GM21723 (cell line): ENCODE measurements around the gene DDX39B.
"Not testable (repeated sequence)": the region's sequence is repeated elsewhere in the genome, so short reads cannot be mapped to it uniquely, and the experiment has no call there.

Experiments
- ATAC-seq: cut with Tn5 transposase; IDR thresholded peaks from one replicate; pipeline ENCODE4 v1.9.1; 2021; ENCODE audit warnings: mild to moderate bottlenecking, moderate library complexity; ENCODE audit not compliant: unreplicated experiment

The DDX39B gene

DNA sequence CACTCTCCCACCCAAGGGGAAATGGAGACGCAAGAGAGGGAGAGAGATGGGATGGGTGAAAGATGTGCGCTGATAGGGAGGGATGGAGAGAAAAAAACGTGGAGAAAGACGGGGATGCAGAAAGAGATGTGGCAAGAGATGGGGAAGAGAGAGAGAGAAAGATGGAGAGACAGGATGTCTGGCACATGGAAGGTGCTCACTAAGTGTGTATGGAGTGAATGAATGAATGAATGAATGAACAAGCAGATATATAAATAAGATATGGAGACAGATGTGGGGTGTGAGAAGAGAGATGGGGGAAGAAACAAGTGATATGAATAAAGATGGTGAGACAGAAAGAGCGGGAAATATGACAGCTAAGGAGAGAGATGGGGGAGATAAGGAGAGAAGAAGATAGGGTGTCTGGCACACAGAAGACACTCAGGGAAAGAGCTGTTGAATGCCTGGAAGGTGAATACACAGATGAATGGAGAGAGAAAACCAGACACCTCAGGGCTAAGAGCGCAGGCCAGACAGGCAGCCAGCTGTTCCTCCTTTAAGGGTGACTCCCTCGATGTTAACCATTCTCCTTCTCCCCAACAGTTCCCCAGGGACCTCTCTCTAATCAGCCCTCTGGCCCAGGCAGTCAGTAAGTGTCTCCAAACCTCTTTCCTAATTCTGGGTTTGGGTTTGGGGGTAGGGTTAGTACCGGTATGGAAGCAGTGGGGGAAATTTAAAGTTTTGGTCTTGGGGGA, 34.3 kb upstream of the DDX39B start:
- ATAC-seq = no peak

DNA sequence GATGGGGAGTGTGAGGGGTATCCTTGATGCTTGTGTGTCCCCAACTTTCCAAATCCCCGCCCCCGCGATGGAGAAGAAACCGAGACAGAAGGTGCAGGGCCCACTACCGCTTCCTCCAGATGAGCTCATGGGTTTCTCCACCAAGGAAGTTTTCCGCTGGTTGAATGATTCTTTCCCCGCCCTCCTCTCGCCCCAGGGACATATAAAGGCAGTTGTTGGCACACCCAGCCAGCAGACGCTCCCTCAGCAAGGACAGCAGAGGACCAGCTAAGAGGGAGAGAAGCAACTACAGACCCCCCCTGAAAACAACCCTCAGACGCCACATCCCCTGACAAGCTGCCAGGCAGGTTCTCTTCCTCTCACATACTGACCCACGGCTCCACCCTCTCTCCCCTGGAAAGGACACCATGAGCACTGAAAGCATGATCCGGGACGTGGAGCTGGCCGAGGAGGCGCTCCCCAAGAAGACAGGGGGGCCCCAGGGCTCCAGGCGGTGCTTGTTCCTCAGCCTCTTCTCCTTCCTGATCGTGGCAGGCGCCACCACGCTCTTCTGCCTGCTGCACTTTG, 33.6 kb upstream of the DDX39B start, which contains the start of gene TNF:
TSS of gene TNF (plus strand) at position 231 of the 567 bp plus-strand sequence. CDS start at position 408, 177 bp downstream.
- no peak for ATAC-seq

- ATAC-seq = no peak
These were observed 32.6 kb upstream of the DDX39B start for GRCh38 chr6:31574106-31575061.

DNA sequence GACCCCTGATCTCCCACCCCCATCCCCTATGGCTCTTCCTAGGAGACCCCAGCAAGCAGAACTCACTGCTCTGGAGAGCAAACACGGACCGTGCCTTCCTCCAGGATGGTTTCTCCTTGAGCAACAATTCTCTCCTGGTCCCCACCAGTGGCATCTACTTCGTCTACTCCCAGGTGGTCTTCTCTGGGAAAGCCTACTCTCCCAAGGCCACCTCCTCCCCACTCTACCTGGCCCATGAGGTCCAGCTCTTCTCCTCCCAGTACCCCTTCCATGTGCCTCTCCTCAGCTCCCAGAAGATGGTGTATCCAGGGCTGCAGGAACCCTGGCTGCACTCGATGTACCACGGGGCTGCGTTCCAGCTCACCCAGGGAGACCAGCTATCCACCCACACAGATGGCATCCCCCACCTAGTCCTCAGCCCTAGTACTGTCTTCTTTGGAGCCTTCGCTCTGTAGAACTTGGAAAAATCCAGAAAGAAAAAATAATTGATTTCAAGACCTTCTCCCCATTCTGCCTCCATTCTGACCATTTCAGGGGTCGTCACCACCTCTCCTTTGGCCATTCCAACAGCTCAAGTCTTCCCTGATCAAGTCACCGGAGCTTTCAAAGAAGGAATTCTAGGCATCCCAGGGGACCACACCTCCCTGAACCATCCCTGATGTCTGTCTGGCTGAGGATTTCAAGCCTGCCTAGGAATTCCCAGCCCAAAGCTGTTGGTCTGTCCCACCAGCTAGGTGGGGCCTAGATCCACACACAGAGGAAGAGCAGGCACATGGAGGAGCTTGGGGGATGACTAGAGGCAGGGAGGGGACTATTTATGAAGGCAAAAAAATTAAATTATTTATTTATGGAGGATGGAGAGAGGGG, 31.7 kb upstream of the DDX39B start:
- ATAC-seq = no peak

GRCh38 chr6:31572041-31572911, 30.5 kb upstream of the DDX39B start, which contains the start of gene LTA:
Gene LTA, plus strand, starts transcription at chr6:31572289. Its CDS starts 454 bp downstream, at chr6:31572743.
- peak; percentile 50 for ATAC-seq

GRCh38 chr6:31569861-31570536, 28.2 kb upstream of the DDX39B start:
- no peak for ATAC-seq

- ATAC-seq = peak; percentile 60
These were observed 26.7 kb upstream of the DDX39B start for GRCh38 chr6:31568537-31568961.

GRCh38 chr6:31567531-31568370, 25.9 kb upstream of the DDX39B start:
- ATAC-seq = no peak

DNA sequence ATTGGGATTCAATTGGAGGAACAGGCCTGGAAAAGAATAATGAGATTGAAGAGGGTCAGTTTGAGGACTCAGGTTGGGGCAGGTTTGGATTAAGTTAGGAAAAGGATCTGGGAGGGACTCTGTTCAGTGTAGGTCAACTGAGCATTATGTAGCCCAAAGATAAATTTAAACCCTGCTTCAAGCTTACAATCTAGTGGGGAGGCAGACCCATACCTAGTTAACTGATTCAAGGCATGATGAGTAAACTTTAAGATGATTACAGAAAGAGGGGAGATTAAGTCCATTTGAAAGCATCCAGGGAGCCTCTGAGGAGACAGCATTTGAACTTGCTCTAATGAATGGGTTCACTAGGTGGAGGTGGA, 18.9 kb upstream of the DDX39B start:
- no peak for ATAC-seq

- ATAC-seq = peak; percentile 73
These were observed 18.3 kb upstream of the DDX39B start for GRCh38 chr6:31559958-31560696.

DNA sequence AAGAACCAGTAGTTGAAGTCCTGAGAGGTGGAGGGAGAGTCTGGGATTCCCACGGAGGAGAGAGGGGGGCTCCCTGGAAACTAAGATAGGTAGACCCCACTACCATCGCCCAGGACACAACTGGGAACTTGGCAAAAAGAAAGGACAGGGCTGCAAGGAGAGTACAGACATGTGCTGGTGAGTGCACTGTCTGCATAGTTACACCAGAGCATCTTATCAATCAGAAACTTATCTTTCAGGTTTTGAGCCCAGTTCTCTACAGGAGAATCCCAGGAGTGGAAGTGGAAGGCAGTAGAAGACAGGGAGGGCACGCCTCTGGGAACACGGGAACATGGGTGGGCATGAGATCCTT, 17.8 kb upstream of the DDX39B start:
- ATAC-seq = no peak

- no peak for ATAC-seq
These were observed 17.1 kb upstream of the DDX39B start for GRCh38 chr6:31558631-31559500.

DNA sequence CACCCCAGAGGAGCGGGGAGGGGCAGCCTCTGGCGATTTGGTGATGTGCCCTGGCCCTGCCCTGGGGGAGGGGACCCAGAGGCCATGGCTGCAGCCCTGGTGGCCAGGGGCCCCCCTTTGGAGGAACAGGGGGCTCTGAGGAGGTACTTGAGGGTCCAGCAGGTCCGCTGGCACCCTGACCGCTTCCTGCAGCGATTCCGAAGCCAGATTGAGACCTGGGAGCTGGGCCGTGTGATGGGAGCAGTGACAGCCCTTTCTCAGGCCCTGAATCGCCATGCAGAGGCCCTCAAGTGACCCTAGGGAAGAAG, 16.5 kb upstream of the DDX39B start:
- ATAC-seq = no peak

GRCh38 chr6:31557443-31558317, 15.9 kb upstream of the DDX39B start:
- ATAC-seq = no peak

- ATAC-seq = no peak
These were observed 14.5 kb upstream of the DDX39B start for GRCh38 chr6:31556307-31556706.

- not testable (repeated sequence) for ATAC-seq
These were observed 9.6 kb upstream of the DDX39B start for GRCh38 chr6:31551371-31551770.
